GM10266 (cell line): ENCODE measurements around the gene ROPN1L.

Source experiments
- DNase-seq: peaks from one replicate; pipeline ENCODE4 v3.0.0; 2012; ENCODE audit errors: extremely low spot score
- CTCF ChIP-seq: IDR thresholded peaks from 2 replicates; pipeline ENCODE4 v1.5.1; 2012; ENCODE audit warnings: mild to moderate bottlenecking, low read depth; ENCODE audit not compliant: control insufficient read depth, insufficient read depth; ENCODE audit errors: missing control alignments

ROPN1L gene

GRCh38 chr5:10401498-10401897 lies 40.2 kb upstream of the ROPN1L start:
- TF ChIP-seq CTCF, result no peak

GRCh38 chr5:10403829-10404228 lies 37.9 kb upstream of the ROPN1L start:
- no peak for TF ChIP-seq CTCF
- no peak for DNase-seq

More at GRCh38 chr5:10401498-10401897, 40.2 kb upstream of the ROPN1L start:
- no peak for DNase-seq

- DNase-seq, result no peak
- no peak for TF ChIP-seq CTCF
Measured at GRCh38 chr5:10406651-10407050, 35.0 kb upstream of the ROPN1L start.

- no peak for TF ChIP-seq CTCF
- DNase-seq, result no peak
Measured at GRCh38 chr5:10409504-10409903, 32.2 kb upstream of the ROPN1L start.

- no peak for TF ChIP-seq CTCF
- no peak for DNase-seq
Measured at GRCh38 chr5:10410662-10411061, 31.0 kb upstream of the ROPN1L start.

- DNase-seq, result no peak
- TF ChIP-seq CTCF, result no peak
Measured at GRCh38 chr5:10411336-10411735, 30.3 kb upstream of the ROPN1L start.

GRCh38 chr5:10416868-10417267 lies 24.8 kb upstream of the ROPN1L start:
- TF ChIP-seq CTCF, result no peak
- no peak for DNase-seq
